NB4 (cell line): Measurements from ENCODE around the gene SAMD10.

Source experiments
- POLR2A ChIP-seq: IDR thresholded peaks from 2 replicates; pipeline ENCODE4 v1.6.1; 2011; ENCODE audit warnings: mild to moderate bottlenecking; ENCODE audit not compliant: insufficient read length; ENCODE audit errors: extremely low read depth
- TF ChIP-seq, protein P1 (sequence below): IDR thresholded peaks from one replicate; pipeline ENCODE4 v1.5.1; 2012; ENCODE audit warnings: low read depth, low read length

GRCh38 chr20:64023361-64024140, 44.1 kb upstream of the SAMD10 start:
- TF ChIP-seq, protein P1, sequence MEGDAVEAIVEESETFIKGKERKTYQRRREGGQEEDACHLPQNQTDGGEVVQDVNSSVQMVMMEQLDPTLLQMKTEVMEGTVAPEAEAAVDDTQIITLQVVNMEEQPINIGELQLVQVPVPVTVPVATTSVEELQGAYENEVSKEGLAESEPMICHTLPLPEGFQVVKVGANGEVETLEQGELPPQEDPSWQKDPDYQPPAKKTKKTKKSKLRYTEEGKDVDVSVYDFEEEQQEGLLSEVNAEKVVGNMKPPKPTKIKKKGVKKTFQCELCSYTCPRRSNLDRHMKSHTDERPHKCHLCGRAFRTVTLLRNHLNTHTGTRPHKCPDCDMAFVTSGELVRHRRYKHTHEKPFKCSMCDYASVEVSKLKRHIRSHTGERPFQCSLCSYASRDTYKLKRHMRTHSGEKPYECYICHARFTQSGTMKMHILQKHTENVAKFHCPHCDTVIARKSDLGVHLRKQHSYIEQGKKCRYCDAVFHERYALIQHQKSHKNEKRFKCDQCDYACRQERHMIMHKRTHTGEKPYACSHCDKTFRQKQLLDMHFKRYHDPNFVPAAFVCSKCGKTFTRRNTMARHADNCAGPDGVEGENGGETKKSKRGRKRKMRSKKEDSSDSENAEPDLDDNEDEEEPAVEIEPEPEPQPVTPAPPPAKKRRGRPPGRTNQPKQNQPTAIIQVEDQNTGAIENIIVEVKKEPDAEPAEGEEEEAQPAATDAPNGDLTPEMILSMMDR, result no peak
- TF ChIP-seq POLR2A, result no peak
